Astrocyte of the cerebellum (primary cell): ENCODE results near the gene KRT15.

ENCODE experiments used
- DNase-seq: peaks from one replicate; pipeline ENCODE4 v3.0.0-alpha.2; 2011; ENCODE audit warnings: low read depth
- H3K4me3 ChIP-seq: 2 replicates; pipeline ENCODE4 v1.5.1; 2011; ENCODE audit warnings: mild to moderate bottlenecking, low read depth, low read length, moderate library complexity
- CTCF ChIP-seq: IDR thresholded peaks from 2 replicates; pipeline ENCODE4 v1.5.1; 2012; ENCODE audit warnings: low read length, low read depth, moderate library complexity, mild to moderate bottlenecking; ENCODE audit errors: missing control alignments
- in situ Hi-C: cut with HindIII; loops from 2 replicates; pipeline ENCODE4 v1.10.0; 2017; ENCODE audit warnings: low sequenced_read_pairs

KRT15 gene

GRCh38 chr17:41505809-41506767 is 12.6 kb downstream of the KRT15 start:
- TF ChIP-seq CTCF: no peak
- DNase-seq: no peak
- H3K4me3 ChIP-seq: no peak overlapping the region
- in situ Hi-C loops: loop anchor here (5.0 kb wide), 1 partner anchor 54 kb away; no protein-coding TSS in a partner anchor

GRCh38 chr17:41505007-41505808 is 13.5 kb downstream of the KRT15 start, which contains the start of gene KRT13:
Gene KRT13, minus strand, starts transcription at chr17:41505612. Its CDS starts 62 bp downstream, at chr17:41505550.
- no peak for DNase-seq
- no peak for TF ChIP-seq CTCF

GRCh38 chr17:41504246-41504977 is 14.3 kb downstream of the KRT15 start:
- no peak for DNase-seq
- in situ Hi-C loops: no loop called here
- no peak overlapping the region for H3K4me3 ChIP-seq
- no peak for TF ChIP-seq CTCF

More at GRCh38 chr17:41505007-41505808, 13.5 kb downstream of the KRT15 start, which contains the start of gene KRT13:
- in situ Hi-C loops: loop anchor here (5.0 kb wide), 1 partner anchor 53 kb away; no protein-coding TSS in a partner anchor
- H3K4me3 ChIP-seq: no peak within 1 kb of the TSS

- TF ChIP-seq CTCF: no peak
- in situ Hi-C loops: no loop called here
These were observed 15.5 kb downstream of the KRT15 start for GRCh38 chr17:41503202-41503601.

GRCh38 chr17:41500131-41500911 is 18.4 kb downstream of the KRT15 start:
- in situ Hi-C loops: no loop called here
- no peak for DNase-seq
- no peak overlapping the region for H3K4me3 ChIP-seq
- no peak for TF ChIP-seq CTCF

More at GRCh38 chr17:41503202-41503601, 15.5 kb downstream of the KRT15 start:
- no peak overlapping the region for H3K4me3 ChIP-seq
- DNase-seq: no peak
